GM23338 (cell line): ENCODE data around the gene NRP2. TPM values are rescaled to one million over a fixed set of nuclear protein-coding genes. Genes with fewer than 3 reads are reported as not detected.

ENCODE experiments used
- ATAC-seq: fragments of 200-7000 bp; cut with Tn5 transposase; 3 replicates; pipeline ENCODE4 v1.9.1; 2020
- DNase-seq: peaks from one replicate; pipeline ENCODE4 v3.0.0-alpha.2; 2015; ENCODE audit warnings: low spot score
- H2AFZ ChIP-seq: fragments of 200-600 bp; sonication (generic); 2 replicates; pipeline ENCODE4 v1.8.0; 2016; ENCODE audit warnings: antibody characterized with exemption, mild to moderate bottlenecking, moderate library complexity
- H3F3A ChIP-seq: fragments of 200-600 bp; sonication (generic); replicated peaks from 2 replicates; pipeline ENCODE4 v1.8.0; 2017; ENCODE audit warnings: antibody characterized with exemption, mixed run types, low read depth
- H3K27ac ChIP-seq: fragments of 200-600 bp; sonication (generic); 2 replicates; pipeline ENCODE4 v1.6.1; 2016; ENCODE audit warnings: low read depth
- H3K27me3 ChIP-seq: fragments of 200-600 bp; sonication (generic); 2 replicates; pipeline ENCODE4 v1.8.0; 2016; ENCODE audit warnings: mild to moderate bottlenecking, mixed run types, moderate library complexity; ENCODE audit not compliant: insufficient read depth
- H3K36me3 ChIP-seq: fragments of 200-600 bp; sonication (generic); 2 replicates; pipeline ENCODE4 v1.8.0; 2016; ENCODE audit warnings: mild to moderate bottlenecking; ENCODE audit not compliant: insufficient read depth
- H3K4me1 ChIP-seq: fragments of 200-600 bp; sonication (generic); 2 replicates; pipeline ENCODE4 v1.8.0; 2016; ENCODE audit warnings: mild to moderate bottlenecking, moderate library complexity; ENCODE audit not compliant: insufficient read depth
- H3K4me2 ChIP-seq: fragments of 200-600 bp; sonication (generic); 2 replicates; pipeline ENCODE4 v1.7.1; 2017; ENCODE audit warnings: mixed run types
- H3K4me3 ChIP-seq: fragments of 200-600 bp; sonication (generic); 2 replicates; pipeline ENCODE4 v1.6.1; 2016; ENCODE audit warnings: mixed run types
- H3K79me2 ChIP-seq: fragments of 200-600 bp; sonication (generic); replicated peaks from 2 replicates; pipeline ENCODE4 v1.8.0; 2017; ENCODE audit warnings: mild to moderate bottlenecking; ENCODE audit not compliant: insufficient read depth
- H3K9me2 ChIP-seq: fragments of 200-600 bp; sonication (generic); 2 replicates; pipeline ENCODE4 v1.8.0; 2017; ENCODE audit not compliant: insufficient read depth
- H4K20me1 ChIP-seq: fragments of 200-600 bp; sonication (generic); replicated peaks from 2 replicates; pipeline ENCODE4 v1.8.0; 2017; ENCODE audit warnings: mild to moderate bottlenecking; ENCODE audit not compliant: insufficient read depth
- H3K27ac Mint-ChIP-seq: 2 replicates; pipeline ENCODE4 v1.8.0; 2020; ENCODE audit warnings: inconsistent platforms, mild to moderate bottlenecking, moderate library complexity, mixed read lengths
- H3K27me3 Mint-ChIP-seq: 3 replicates; pipeline ENCODE4 v1.8.0; 2022; ENCODE audit warnings: low read depth, mild to moderate bottlenecking, moderate library complexity, mixed read lengths, inconsistent platforms; ENCODE audit not compliant: insufficient read depth, poor library complexity
- H3K36me3 Mint-ChIP-seq: 3 replicates; pipeline ENCODE4 v1.8.0; 2021; ENCODE audit warnings: low read depth, mild to moderate bottlenecking, inconsistent platforms, moderate library complexity, mixed read lengths
- H3K4me1 Mint-ChIP-seq: 3 replicates; pipeline ENCODE4 v1.8.0; 2020; ENCODE audit warnings: mild to moderate bottlenecking, inconsistent platforms, mixed read lengths
- H3K4me3 Mint-ChIP-seq: 3 replicates; pipeline ENCODE4 v1.8.0; 2021; ENCODE audit warnings: moderate library complexity, mild to moderate bottlenecking, inconsistent platforms, mixed read lengths
- H3K9me3 Mint-ChIP-seq: 3 replicates; pipeline ENCODE4 v1.8.0; 2020; ENCODE audit warnings: moderate library complexity, mild to moderate bottlenecking, inconsistent platforms, mixed read lengths
- EZH2 ChIP-seq: fragments of 200-600 bp; sonication (generic); IDR thresholded peaks from one replicate; pipeline ENCODE4 v1.8.0; 2017; ENCODE audit warnings: antibody characterized with exemption, mild to moderate bottlenecking, low read depth; ENCODE audit not compliant: unreplicated experiment
- EZH2phosphoT487 ChIP-seq: fragments of 200-600 bp; sonication (generic); IDR thresholded peaks from one replicate; pipeline ENCODE4 v1.8.1; 2018; ENCODE audit warnings: antibody characterized with exemption; ENCODE audit not compliant: unreplicated experiment
- NANOG ChIP-seq: IDR thresholded peaks from 2 replicates; pipeline ENCODE4 v1.6.1; 2016; ENCODE audit warnings: antibody characterized with exemption, borderline replicate concordance
- POLR2AphosphoS5 ChIP-seq: IDR thresholded peaks from 2 replicates; pipeline ENCODE4 v1.6.1; 2016; ENCODE audit warnings: antibody characterized with exemption, low read depth
- ZNF114 ChIP-seq: fragments of 250-450 bp; sonication (Bioruptor Pico); IDR thresholded peaks from 2 replicates; pipeline ENCODE4 v1.5.0; 2020; ENCODE audit warnings: mild to moderate bottlenecking, moderate library complexity
- ZNF331 ChIP-seq: fragments of 250-450 bp; sonication (Bioruptor Pico); IDR thresholded peaks from 2 replicates; pipeline ENCODE4 v1.5.0; 2020; ENCODE audit warnings: low read depth, mild to moderate bottlenecking, moderate library complexity
- ZNF462 ChIP-seq: fragments of 250-450 bp; sonication (Bioruptor Pico); IDR thresholded peaks from 2 replicates; pipeline ENCODE4 v1.5.0; 2020; ENCODE audit warnings: mild to moderate bottlenecking, moderate library complexity
- polyA plus RNA-seq: library from polyadenylated mRNA; unstranded; fragments of >200 nt; fragmentation: Nextera tagmentation; extraction: Ambion mirVana; gene quantifications from 2 replicates; pipeline ENCODE4 v1.2.1, GENCODE V29; 2016
- total RNA-seq: library from RNA; depleted of rRNA; stranded (reverse); fragments of >200 nt; shearing (Covaris generic); gene quantifications from 2 replicates; pipeline ENCODE4 v1.2.3, GENCODE V29; 2014

NRP2 gene
- total and polyA plus RNA-seq, 2 experiments from 2014 or later = 18.4 to 22.0 TPM

- TF ChIP-seq ZNF462 (CRISPR knock-in tag) = no peak
- no peak for TF ChIP-seq EZH2
- TF ChIP-seq POLR2AphosphoS5 = no peak
- TF ChIP-seq ZNF331 (CRISPR knock-in tag) = no peak
Measured at GRCh38 chr2:205730701-205731582, 48.6 kb downstream of the NRP2 start (continued).

- H3K4me2 ChIP-seq = no peak overlapping the region
- no peak for ATAC-seq
- TF ChIP-seq NANOG = no peak
- TF ChIP-seq ZNF114 (CRISPR knock-in tag) = no peak
- no peak for TF ChIP-seq EZH2phosphoT487
- TF ChIP-seq ZNF331 (CRISPR knock-in tag) = no peak
- TF ChIP-seq EZH2 = no peak
- TF ChIP-seq POLR2AphosphoS5 = no peak
- TF ChIP-seq ZNF462 (CRISPR knock-in tag) = no peak
Measured at GRCh38 chr2:205731583-205731981, 49.3 kb downstream of the NRP2 start.

More at GRCh38 chr2:205731583-205731981, 49.3 kb downstream of the NRP2 start:
- Histone ChIP-seq H3F3A (no peaks in the 10 kb centered on the region), H3K4me1 (peaks cover 41% of the 10 kb centered on the region), H3K36me3 (no peaks in the 10 kb centered on the region; the same call in 1 of the 2 replicates), H3K27me3 (no peaks in the 10 kb centered on the region), H3K4me3 (no peak overlapping the region), H4K20me1 (no peaks in the 10 kb centered on the region), H3K27ac (no peak overlapping the region), H2AFZ (no peak overlapping the region), H3K9me2 (no peaks in the 10 kb centered on the region), H3K79me2 (no peaks in the 10 kb centered on the region)
- peaks cover 24% of the 10 kb centered on the region for H3K36me3 Mint-ChIP-seq
- peaks cover 47% of the 10 kb centered on the region for H3K4me1 Mint-ChIP-seq
- no peaks in the 10 kb centered on the region for H3K9me3 Mint-ChIP-seq
- DNase-seq = no peak
- no peak overlapping the region for H3K4me3 Mint-ChIP-seq
- H3K27ac Mint-ChIP-seq = no peak overlapping the region
- H3K27me3 Mint-ChIP-seq = peaks cover 3% of the 10 kb centered on the region
